ENCODE data around the gene WFDC12.
"Not testable (repeated sequence)": the region's sequence is repeated elsewhere in the genome, so short reads cannot be mapped to it uniquely, and the experiment has no call there.

Gene WFDC12

GRCh38 chr20:45124365-45124764 lies at the start of gene WFDC12:
Gene WFDC12, minus strand, starts transcription at chr20:45124465. Its CDS starts 18 bp downstream, at chr20:45124447.
- no peak for DNase-seq

GRCh38 chr20:45173522-45173921 lies 49.3 kb upstream of the WFDC12 start:
- no peak for DNase-seq

GRCh38 chr20:45164906-45165305 lies 40.6 kb upstream of the WFDC12 start:
- DNase-seq: no peak

GRCh38 chr20:45163083-45163803 lies 39.0 kb upstream of the WFDC12 start:
- no peak for DNase-seq

GRCh38 chr20:45157962-45158361 lies 33.7 kb upstream of the WFDC12 start:
- no peak for DNase-seq

GRCh38 chr20:45156713-45157112 lies 32.4 kb upstream of the WFDC12 start:
- DNase-seq: no peak

GRCh38 chr20:45154794-45155193 lies 30.5 kb upstream of the WFDC12 start:
- DNase-seq: not testable (repeated sequence)

GRCh38 chr20:45154183-45154582 lies 29.9 kb upstream of the WFDC12 start:
- DNase-seq: no peak

GRCh38 chr20:45153752-45154151 lies 29.5 kb upstream of the WFDC12 start:
- DNase-seq: no peak

GRCh38 chr20:45153147-45153546 lies 28.9 kb upstream of the WFDC12 start:
- DNase-seq: no peak

- DNase-seq: no peak
Observed at GRCh38 chr20:45152405-45152804, 28.1 kb upstream of the WFDC12 start.

GRCh38 chr20:45149062-45149461 lies 24.8 kb upstream of the WFDC12 start:
- DNase-seq: no peak

GRCh38 chr20:45140836-45141235 lies 16.6 kb upstream of the WFDC12 start:
- no peak for DNase-seq

GRCh38 chr20:45139733-45140375 lies 15.6 kb upstream of the WFDC12 start:
- DNase-seq: not testable (repeated sequence)

GRCh38 chr20:45138561-45139300 lies 14.5 kb upstream of the WFDC12 start:
- no peak for DNase-seq

- no peak for DNase-seq
Observed at GRCh38 chr20:45136911-45137310, 12.6 kb upstream of the WFDC12 start.

- DNase-seq: no peak
Observed at GRCh38 chr20:45128099-45128498, 3.8 kb upstream of the WFDC12 start.

GRCh38 chr20:45121388-45121787 lies 2.9 kb downstream of the WFDC12 start:
- DNase-seq: no peak

GRCh38 chr20:45119556-45120266 lies 4.6 kb downstream of the WFDC12 start:
- no peak for DNase-seq

- no peak for DNase-seq
Observed at GRCh38 chr20:45118028-45118427, 6.2 kb downstream of the WFDC12 start.

GRCh38 chr20:45117581-45117980 lies 6.7 kb downstream of the WFDC12 start:
- no peak for DNase-seq

- no peak for DNase-seq
Observed at GRCh38 chr20:45115829-45116228, 8.4 kb downstream of the WFDC12 start.

GRCh38 chr20:45115386-45115774 lies 8.9 kb downstream of the WFDC12 start:
- no peak for DNase-seq

All from NCI-H187 treated with DMSO at 0.1 percent for 48 hours (cell line).